BLaER1 (cell line): ENCODE results near the gene SLC25A10.

Source experiments
- H3K27ac ChIP-seq: shearing (Covaris generic); formaldehyde crosslinking; 2 replicates; pipeline ENCODE4 v1.8.1; 2022
- H3K27me3 ChIP-seq: shearing (Covaris generic); formaldehyde crosslinking; 2 replicates; pipeline ENCODE4 v1.8.1; 2022
- H3K36me3 ChIP-seq: shearing (Covaris generic); formaldehyde crosslinking; 2 replicates; pipeline ENCODE4 v1.8.1; 2022
- H3K4me1 ChIP-seq: shearing (Covaris generic); formaldehyde crosslinking; 2 replicates; pipeline ENCODE4 v1.8.1; 2022
- H3K4me2 ChIP-seq: shearing (Covaris generic); formaldehyde crosslinking; 2 replicates; pipeline ENCODE4 v1.8.1; 2022
- H3K4me3 ChIP-seq: shearing (Covaris generic); formaldehyde crosslinking; 2 replicates; pipeline ENCODE4 v1.8.1; 2022
- H3K9ac ChIP-seq: shearing (Covaris generic); formaldehyde crosslinking; 2 replicates; pipeline ENCODE4 v1.8.1; 2022
- H3K9me3 ChIP-seq: shearing (Covaris generic); formaldehyde crosslinking; 2 replicates; pipeline ENCODE4 v1.8.1; 2022
- H4K20me1 ChIP-seq: shearing (Covaris generic); formaldehyde crosslinking; 2 replicates; pipeline ENCODE4 v1.8.1; 2022
- Cebpa-rat ChIP-seq: shearing (Covaris generic); IDR thresholded peaks from 2 replicates; pipeline ENCODE4 v1.8.1; 2022

The SLC25A10 gene

GRCh38 chr17:81703747-81704654 lies 8.1 kb upstream of the SLC25A10 start:
- peaks cover 84% of the 10 kb centered on the region for H3K36me3 ChIP-seq
- peaks cover 35% of the 10 kb centered on the region for H3K4me1 ChIP-seq
- H3K27ac ChIP-seq, result peak overlapping the region; percentile 98
- TF ChIP-seq Cebpa-rat, result no peak
- H3K9me3 ChIP-seq, result no peaks in the 10 kb centered on the region
- H3K9ac ChIP-seq, result peak overlapping the region; percentile 99
- H3K27me3 ChIP-seq, result no peaks in the 10 kb centered on the region
- peak overlapping the region; percentile 98 for H3K4me3 ChIP-seq
- H3K4me2 ChIP-seq, result peak overlapping the region; percentile 100
- H4K20me1 ChIP-seq, result peaks cover 72% of the 10 kb centered on the region

- Histone ChIP-seq H3K27me3 (no peaks in the 10 kb centered on the region), H3K9me3 (no peaks in the 10 kb centered on the region), H3K27ac (no peak overlapping the region), H3K4me1 (peaks cover 47% of the 10 kb centered on the region), H4K20me1 (peaks cover 56% of the 10 kb centered on the region), H3K36me3 (peaks cover 72% of the 10 kb centered on the region), H3K4me2 (no peak overlapping the region), H3K4me3 (no peak overlapping the region), H3K9ac (no peak overlapping the region)
- TF ChIP-seq Cebpa-rat, result no peak
These were observed 6.4 kb upstream of the SLC25A10 start for GRCh38 chr17:81705518-81706231.

DNA sequence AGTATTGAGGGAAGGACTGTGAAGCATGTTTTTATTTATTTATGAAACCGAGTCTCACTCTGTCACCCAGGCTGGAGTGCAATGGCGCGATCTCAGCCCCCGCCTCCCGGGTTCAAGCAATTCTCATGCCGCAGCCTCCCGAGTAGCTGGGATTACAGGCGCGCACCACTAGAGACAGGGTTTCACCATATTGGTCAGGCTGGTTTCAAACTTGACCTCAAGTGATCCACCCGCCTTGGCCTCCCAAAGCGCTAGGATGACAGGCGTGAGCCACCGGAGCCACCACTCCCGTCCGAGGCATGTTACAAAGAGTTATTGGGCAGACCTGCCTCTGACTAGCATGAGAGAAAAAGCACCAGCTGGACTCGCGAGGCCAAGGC lies 5.9 kb upstream of the SLC25A10 start:
- Histone ChIP-seq H3K9ac (no peak overlapping the region), H3K9me3 (no peaks in the 10 kb centered on the region)
- TF ChIP-seq Cebpa-rat, result no peak

GRCh38 chr17:81706757-81707624 lies 5.1 kb upstream of the SLC25A10 start:
- Histone ChIP-seq H4K20me1 (peaks cover 43% of the 10 kb centered on the region), H3K36me3 (peaks cover 59% of the 10 kb centered on the region), H3K27me3 (no peaks in the 10 kb centered on the region), H3K9ac (no peak overlapping the region), H3K9me3 (no peaks in the 10 kb centered on the region), H3K4me2 (no peak overlapping the region), H3K27ac (no peak overlapping the region), H3K4me3 (no peak overlapping the region), H3K4me1 (peaks cover 46% of the 10 kb centered on the region)
- no peak for TF ChIP-seq Cebpa-rat

More for the DNA sequence above, 5.9 kb upstream of the SLC25A10 start:
- Histone ChIP-seq H3K4me2 (no peak overlapping the region), H3K4me3 (no peak overlapping the region), H3K27ac (no peak overlapping the region), H4K20me1 (peaks cover 50% of the 10 kb centered on the region), H3K4me1 (peaks cover 47% of the 10 kb centered on the region), H3K27me3 (no peaks in the 10 kb centered on the region), H3K36me3 (peaks cover 67% of the 10 kb centered on the region)

- Histone ChIP-seq H3K27ac (0 out of 2 replicates have a peak overlapping the region, but pooled peaks have one; percentile 9), H3K4me3 (no peak overlapping the region), H3K9ac (no peak overlapping the region), H3K4me2 (no peak overlapping the region), H3K4me1 (peaks cover 46% of the 10 kb centered on the region), H3K36me3 (peaks cover 54% of the 10 kb centered on the region), H4K20me1 (peaks cover 40% of the 10 kb centered on the region), H3K27me3 (no peaks in the 10 kb centered on the region), H3K9me3 (no peaks in the 10 kb centered on the region)
- TF ChIP-seq Cebpa-rat, result no peak
These were observed 4.1 kb upstream of the SLC25A10 start for GRCh38 chr17:81707725-81708646.

GRCh38 chr17:81708739-81709185 lies 3.3 kb upstream of the SLC25A10 start:
- TF ChIP-seq Cebpa-rat, result no peak
- no peaks in the 10 kb centered on the region for H3K27me3 ChIP-seq
- no peak overlapping the region for H3K4me2 ChIP-seq
- H3K4me1 ChIP-seq, result peaks cover 54% of the 10 kb centered on the region
- no peak overlapping the region for H3K4me3 ChIP-seq
- no peaks in the 10 kb centered on the region for H3K9me3 ChIP-seq
- no peak overlapping the region for H3K9ac ChIP-seq
- peaks cover 47% of the 10 kb centered on the region for H4K20me1 ChIP-seq
- H3K27ac ChIP-seq, result 0 out of 2 replicates have a peak overlapping the region, but pooled peaks have one; percentile 9
- H3K36me3 ChIP-seq, result peaks cover 54% of the 10 kb centered on the region

DNA sequence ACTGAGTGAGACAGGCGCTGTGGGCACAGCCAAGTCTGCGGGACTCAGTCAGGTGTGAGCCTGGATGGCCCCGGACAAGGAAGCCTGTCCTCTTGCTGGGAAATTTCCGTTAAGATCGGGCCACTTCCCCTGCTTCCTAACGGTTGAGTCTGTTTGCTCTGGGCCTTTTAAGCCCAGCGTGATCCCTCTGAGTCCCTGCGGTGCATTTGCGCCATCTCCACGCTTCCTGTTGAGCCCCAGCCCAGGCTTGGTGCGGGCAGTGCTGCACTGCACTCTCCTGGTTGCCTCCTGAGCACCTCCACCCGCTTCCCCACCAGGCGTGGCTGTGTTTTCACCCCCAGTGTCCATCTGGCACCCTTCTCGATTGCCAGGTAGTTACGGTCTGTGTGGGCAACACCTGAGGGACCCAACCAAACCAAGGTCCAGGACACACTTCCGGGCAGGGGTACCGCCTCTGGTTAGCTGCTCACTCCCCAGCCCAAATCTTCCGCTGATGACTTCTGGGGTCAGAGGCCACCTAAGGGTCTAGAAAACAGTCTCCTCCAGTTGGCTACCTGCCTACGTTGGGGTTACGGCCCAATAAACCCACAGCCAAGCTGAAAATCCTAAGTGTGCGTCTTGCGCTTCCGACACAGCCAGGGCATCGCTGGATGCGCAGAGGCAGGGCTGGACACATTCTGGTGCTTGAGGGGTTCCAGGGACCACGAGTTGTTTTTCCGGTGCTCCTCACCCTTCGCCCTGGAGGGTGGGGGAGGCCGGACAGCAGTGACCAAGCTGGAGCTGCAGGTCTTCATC lies 1.4 kb upstream of the SLC25A10 start:
- peaks cover 55% of the 10 kb centered on the region for H4K20me1 ChIP-seq
- peaks cover 52% of the 10 kb centered on the region for H3K36me3 ChIP-seq
- peak overlapping the region; percentile 86 for H3K27ac ChIP-seq
- no peaks in the 10 kb centered on the region for H3K27me3 ChIP-seq
- H3K4me2 ChIP-seq, result peak overlapping the region; percentile 98
- peak overlapping the region; percentile 87 for H3K4me3 ChIP-seq
- H3K4me1 ChIP-seq, result peaks cover 58% of the 10 kb centered on the region
- H3K9ac ChIP-seq, result peak overlapping the region; percentile 86
- no peaks in the 10 kb centered on the region for H3K9me3 ChIP-seq
- TF ChIP-seq Cebpa-rat, result no peak

DNA sequence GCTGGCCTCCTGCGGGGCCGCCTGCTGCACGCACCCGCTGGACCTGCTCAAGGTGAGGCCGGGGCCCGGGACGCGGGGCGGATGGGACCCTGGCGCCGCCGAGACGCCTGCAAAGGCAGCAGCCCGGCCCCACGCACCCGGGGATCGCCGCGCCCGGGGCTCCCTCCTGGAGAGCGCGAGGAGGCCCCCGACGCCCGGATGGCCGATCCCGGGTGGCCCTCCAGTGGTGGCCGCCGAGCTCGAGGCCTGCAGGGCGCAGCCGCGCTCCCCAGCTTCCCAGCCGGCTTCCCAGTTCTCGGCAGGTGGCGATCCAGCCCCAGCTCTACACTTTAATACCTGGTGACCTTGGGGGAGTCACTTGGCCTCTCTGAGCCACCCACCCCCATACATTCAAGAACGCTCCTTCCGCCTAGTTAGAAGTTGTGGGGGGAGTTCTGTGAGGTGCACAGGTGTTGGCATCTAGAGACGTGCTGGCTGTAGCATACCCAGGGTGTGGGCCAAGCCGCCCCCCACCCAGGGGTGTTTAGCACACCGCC lies 452 bp downstream of the SLC25A10 start:
- Histone ChIP-seq H3K4me2 (peak overlapping the region; percentile 98), H3K27me3 (no peaks in the 10 kb centered on the region), H3K36me3 (peaks cover 51% of the 10 kb centered on the region), H4K20me1 (peaks cover 44% of the 10 kb centered on the region), H3K4me3 (peak overlapping the region; percentile 87), H3K4me1 (peaks cover 67% of the 10 kb centered on the region), H3K9me3 (no peaks in the 10 kb centered on the region), H3K9ac (peak overlapping the region; percentile 86), H3K27ac (peak overlapping the region; percentile 86)
- no peak for TF ChIP-seq Cebpa-rat
